HG02970 (cell line): Measurements from ENCODE around the gene CMPK1.

Experiments
- ATAC-seq: cut with Tn5 transposase; IDR thresholded peaks from one replicate; pipeline ENCODE4 v1.9.1; 2021; ENCODE audit warnings: mild to moderate bottlenecking, moderate library complexity, moderate number of reproducible peaks; ENCODE audit not compliant: unreplicated experiment, low FRiP score

CMPK1 gene

GRCh38 chr1:47389731-47390130 is 56.1 kb downstream of the CMPK1 start:
- no peak for ATAC-seq

- ATAC-seq = no peak
These were observed 57.3 kb downstream of the CMPK1 start for GRCh38 chr1:47390843-47391242.

GRCh38 chr1:47393141-47393540 is 59.6 kb downstream of the CMPK1 start:
- no peak for ATAC-seq

GRCh38 chr1:47395433-47395832 is 61.8 kb downstream of the CMPK1 start:
- ATAC-seq = no peak

- no peak for ATAC-seq
These were observed 63.1 kb downstream of the CMPK1 start for GRCh38 chr1:47396671-47397196.

- ATAC-seq = no peak
These were observed 65.7 kb downstream of the CMPK1 start for GRCh38 chr1:47399138-47399845.

GRCh38 chr1:47399846-47400155 is 66.2 kb downstream of the CMPK1 start:
- no peak for ATAC-seq

GRCh38 chr1:47401761-47402160 is 68.2 kb downstream of the CMPK1 start:
- no peak for ATAC-seq

GRCh38 chr1:47402591-47402990 is 69.0 kb downstream of the CMPK1 start:
- no peak for ATAC-seq

- no peak for ATAC-seq
These were observed 69.8 kb downstream of the CMPK1 start for GRCh38 chr1:47403321-47403910.

GRCh38 chr1:47405697-47406096 is 72.1 kb downstream of the CMPK1 start:
- ATAC-seq = no peak

GRCh38 chr1:47406966-47407365 is 73.4 kb downstream of the CMPK1 start:
- ATAC-seq = no peak

- ATAC-seq = no peak
These were observed 73.9 kb downstream of the CMPK1 start for GRCh38 chr1:47407481-47407880.

GRCh38 chr1:47409311-47410067 is 75.9 kb downstream of the CMPK1 start:
- ATAC-seq = no peak

GRCh38 chr1:47410068-47410455 is 76.5 kb downstream of the CMPK1 start:
- no peak for ATAC-seq

- ATAC-seq = no peak
These were observed 77.8 kb downstream of the CMPK1 start for GRCh38 chr1:47411436-47411835.

- no peak for ATAC-seq
These were observed 78.8 kb downstream of the CMPK1 start for GRCh38 chr1:47412437-47412836.

GRCh38 chr1:47415728-47416318 is 82.2 kb downstream of the CMPK1 start, which contains the start of gene FOXE3:
FOXE3 (plus strand) TSS chr1:47416285; CDS start chr1:47416316, 31 bp downstream.
- ATAC-seq = no peak

GRCh38 chr1:47416319-47417169 is 83.0 kb downstream of the CMPK1 start:
- ATAC-seq = no peak
